ENCODE measurements around the gene L3MBTL4. TPM values are rescaled to one million over a fixed set of nuclear protein-coding genes. Genes with fewer than 3 reads are reported as not detected.

L3MBTL4 gene
- total and polyA plus RNA-seq, 9 of the 15 experiments (the other 6 are each of a cell fraction or from before 2014, with no cell fraction given): not detected

DNA sequence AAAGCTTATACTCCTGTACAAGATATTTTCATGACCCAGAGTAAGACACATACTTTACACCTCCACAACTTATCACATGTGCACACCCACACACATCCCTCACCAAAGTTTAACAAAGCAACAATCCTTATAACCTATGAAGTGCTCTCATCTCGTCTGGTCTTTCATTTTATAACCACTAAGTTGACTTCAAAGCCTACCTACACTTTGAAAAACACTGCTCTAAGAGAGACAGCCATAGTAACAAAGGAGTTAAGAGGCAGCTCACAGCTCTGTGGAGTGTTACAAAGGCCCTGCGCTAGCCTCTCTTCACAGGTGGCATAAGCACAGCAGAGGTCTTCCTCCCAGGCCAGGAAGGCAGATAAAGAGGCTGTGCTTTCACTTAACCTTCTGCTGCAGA lies 449.7 kb downstream of the L3MBTL4 start (continued):
- TF ChIP-seq, protein P1, sequence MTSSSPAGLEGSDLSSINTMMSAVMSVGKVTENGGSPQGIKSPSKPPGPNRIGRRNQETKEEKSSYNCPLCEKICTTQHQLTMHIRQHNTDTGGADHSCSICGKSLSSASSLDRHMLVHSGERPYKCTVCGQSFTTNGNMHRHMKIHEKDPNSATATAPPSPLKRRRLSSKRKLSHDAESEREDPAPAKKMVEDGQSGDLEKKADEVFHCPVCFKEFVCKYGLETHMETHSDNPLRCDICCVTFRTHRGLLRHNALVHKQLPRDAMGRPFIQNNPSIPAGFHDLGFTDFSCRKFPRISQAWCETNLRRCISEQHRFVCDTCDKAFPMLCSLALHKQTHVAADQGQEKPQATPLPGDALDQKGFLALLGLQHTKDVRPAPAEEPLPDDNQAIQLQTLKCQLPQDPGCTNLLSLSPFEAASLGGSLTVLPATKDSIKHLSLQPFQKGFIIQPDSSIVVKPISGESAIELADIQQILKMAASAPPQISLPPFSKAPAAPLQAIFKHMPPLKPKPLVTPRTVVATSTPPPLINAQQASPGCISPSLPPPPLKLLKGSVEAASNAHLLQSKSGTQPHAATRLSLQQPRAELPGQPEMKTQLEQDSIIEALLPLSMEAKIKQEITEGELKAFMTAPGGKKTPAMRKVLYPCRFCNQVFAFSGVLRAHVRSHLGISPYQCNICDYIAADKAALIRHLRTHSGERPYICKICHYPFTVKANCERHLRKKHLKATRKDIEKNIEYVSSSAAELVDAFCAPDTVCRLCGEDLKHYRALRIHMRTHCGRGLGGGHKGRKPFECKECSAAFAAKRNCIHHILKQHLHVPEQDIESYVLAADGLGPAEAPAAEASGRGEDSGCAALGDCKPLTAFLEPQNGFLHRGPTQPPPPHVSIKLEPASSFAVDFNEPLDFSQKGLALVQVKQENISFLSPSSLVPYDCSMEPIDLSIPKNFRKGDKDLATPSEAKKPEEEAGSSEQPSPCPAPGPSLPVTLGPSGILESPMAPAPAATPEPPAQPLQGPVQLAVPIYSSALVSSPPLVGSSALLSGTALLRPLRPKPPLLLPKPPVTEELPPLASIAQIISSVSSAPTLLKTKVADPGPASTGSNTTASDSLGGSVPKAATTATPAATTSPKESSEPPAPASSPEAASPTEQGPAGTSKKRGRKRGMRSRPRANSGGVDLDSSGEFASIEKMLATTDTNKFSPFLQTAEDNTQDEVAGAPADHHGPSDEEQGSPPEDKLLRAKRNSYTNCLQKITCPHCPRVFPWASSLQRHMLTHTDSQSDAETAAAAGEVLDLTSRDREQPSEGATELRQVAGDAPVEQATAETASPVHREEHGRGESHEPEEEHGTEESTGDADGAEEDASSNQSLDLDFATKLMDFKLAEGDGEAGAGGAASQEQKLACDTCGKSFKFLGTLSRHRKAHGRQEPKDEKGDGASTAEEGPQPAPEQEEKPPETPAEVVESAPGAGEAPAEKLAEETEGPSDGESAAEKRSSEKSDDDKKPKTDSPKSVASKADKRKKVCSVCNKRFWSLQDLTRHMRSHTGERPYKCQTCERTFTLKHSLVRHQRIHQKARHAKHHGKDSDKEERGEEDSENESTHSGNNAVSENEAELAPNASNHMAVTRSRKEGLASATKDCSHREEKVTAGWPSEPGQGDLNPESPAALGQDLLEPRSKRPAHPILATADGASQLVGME (CRISPR knock-in tag; IDR thresholded peaks at IDR 0.05): no peak
- no peak for TF ChIP-seq ARID1B (IDR thresholded peaks at IDR 0.05)
- no peak for TF ChIP-seq ILK (tag; IDR thresholded peaks at IDR 0.05; ENCODE audit: borderline replicate concordance, low read depth)
- TF ChIP-seq, protein P2, sequence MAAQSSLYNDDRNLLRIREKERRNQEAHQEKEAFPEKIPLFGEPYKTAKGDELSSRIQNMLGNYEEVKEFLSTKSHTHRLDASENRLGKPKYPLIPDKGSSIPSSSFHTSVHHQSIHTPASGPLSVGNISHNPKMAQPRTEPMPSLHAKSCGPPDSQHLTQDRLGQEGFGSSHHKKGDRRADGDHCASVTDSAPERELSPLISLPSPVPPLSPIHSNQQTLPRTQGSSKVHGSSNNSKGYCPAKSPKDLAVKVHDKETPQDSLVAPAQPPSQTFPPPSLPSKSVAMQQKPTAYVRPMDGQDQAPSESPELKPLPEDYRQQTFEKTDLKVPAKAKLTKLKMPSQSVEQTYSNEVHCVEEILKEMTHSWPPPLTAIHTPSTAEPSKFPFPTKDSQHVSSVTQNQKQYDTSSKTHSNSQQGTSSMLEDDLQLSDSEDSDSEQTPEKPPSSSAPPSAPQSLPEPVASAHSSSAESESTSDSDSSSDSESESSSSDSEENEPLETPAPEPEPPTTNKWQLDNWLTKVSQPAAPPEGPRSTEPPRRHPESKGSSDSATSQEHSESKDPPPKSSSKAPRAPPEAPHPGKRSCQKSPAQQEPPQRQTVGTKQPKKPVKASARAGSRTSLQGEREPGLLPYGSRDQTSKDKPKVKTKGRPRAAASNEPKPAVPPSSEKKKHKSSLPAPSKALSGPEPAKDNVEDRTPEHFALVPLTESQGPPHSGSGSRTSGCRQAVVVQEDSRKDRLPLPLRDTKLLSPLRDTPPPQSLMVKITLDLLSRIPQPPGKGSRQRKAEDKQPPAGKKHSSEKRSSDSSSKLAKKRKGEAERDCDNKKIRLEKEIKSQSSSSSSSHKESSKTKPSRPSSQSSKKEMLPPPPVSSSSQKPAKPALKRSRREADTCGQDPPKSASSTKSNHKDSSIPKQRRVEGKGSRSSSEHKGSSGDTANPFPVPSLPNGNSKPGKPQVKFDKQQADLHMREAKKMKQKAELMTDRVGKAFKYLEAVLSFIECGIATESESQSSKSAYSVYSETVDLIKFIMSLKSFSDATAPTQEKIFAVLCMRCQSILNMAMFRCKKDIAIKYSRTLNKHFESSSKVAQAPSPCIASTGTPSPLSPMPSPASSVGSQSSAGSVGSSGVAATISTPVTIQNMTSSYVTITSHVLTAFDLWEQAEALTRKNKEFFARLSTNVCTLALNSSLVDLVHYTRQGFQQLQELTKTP (IDR thresholded peaks at IDR 0.05; ENCODE audit: low read depth in 1 of 2, partially characterized antibody in 2 of 2): no peak
- TF ChIP-seq, protein P3, sequence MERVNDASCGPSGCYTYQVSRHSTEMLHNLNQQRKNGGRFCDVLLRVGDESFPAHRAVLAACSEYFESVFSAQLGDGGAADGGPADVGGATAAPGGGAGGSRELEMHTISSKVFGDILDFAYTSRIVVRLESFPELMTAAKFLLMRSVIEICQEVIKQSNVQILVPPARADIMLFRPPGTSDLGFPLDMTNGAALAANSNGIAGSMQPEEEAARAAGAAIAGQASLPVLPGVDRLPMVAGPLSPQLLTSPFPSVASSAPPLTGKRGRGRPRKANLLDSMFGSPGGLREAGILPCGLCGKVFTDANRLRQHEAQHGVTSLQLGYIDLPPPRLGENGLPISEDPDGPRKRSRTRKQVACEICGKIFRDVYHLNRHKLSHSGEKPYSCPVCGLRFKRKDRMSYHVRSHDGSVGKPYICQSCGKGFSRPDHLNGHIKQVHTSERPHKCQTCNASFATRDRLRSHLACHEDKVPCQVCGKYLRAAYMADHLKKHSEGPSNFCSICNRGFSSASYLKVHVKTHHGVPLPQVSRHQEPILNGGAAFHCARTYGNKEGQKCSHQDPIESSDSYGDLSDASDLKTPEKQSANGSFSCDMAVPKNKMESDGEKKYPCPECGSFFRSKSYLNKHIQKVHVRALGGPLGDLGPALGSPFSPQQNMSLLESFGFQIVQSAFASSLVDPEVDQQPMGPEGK (CRISPR knock-in tag; IDR thresholded peaks at IDR 0.05; ENCODE audit: borderline replicate concordance): no peak
- TF ChIP-seq, protein P4, sequence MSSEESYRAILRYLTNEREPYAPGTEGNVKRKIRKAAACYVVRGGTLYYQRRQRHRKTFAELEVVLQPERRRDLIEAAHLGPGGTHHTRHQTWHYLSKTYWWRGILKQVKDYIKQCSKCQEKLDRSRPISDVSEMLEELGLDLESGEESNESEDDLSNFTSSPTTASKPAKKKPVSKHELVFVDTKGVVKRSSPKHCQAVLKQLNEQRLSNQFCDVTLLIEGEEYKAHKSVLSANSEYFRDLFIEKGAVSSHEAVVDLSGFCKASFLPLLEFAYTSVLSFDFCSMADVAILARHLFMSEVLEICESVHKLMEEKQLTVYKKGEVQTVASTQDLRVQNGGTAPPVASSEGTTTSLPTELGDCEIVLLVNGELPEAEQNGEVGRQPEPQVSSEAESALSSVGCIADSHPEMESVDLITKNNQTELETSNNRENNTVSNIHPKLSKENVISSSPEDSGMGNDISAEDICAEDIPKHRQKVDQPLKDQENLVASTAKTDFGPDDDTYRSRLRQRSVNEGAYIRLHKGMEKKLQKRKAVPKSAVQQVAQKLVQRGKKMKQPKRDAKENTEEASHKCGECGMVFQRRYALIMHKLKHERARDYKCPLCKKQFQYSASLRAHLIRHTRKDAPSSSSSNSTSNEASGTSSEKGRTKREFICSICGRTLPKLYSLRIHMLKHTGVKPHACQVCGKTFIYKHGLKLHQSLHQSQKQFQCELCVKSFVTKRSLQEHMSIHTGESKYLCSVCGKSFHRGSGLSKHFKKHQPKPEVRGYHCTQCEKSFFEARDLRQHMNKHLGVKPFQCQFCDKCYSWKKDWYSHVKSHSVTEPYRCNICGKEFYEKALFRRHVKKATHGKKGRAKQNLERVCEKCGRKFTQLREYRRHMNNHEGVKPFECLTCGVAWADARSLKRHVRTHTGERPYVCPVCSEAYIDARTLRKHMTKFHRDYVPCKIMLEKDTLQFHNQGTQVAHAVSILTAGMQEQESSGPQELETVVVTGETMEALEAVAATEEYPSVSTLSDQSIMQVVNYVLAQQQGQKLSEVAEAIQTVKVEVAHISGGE (CRISPR knock-in tag; IDR thresholded peaks at IDR 0.05): no peak
- TF ChIP-seq ASH1L (IDR thresholded peaks at IDR 0.05; ENCODE audit: borderline replicate concordance, low read depth, partially characterized antibody): no peak
- no peak for TF ChIP-seq ZNF830 (CRISPR knock-in tag; IDR thresholded peaks at IDR 0.05)
- no peak for TF ChIP-seq EWSR1 (IDR thresholded peaks at IDR 0.05; ENCODE audit: borderline replicate concordance, low read depth, partially characterized antibody)
- no peak for TF ChIP-seq GTF2F1 (IDR thresholded peaks at IDR 0.05; ENCODE audit: low read depth, low read length)
- TF ChIP-seq KAT8 (IDR thresholded peaks at IDR 0.05; ENCODE audit: low read depth): no peak

All from K562 (cell line).